NCI-H774 (cell line): Measurements from ENCODE around the gene RMRP.

ENCODE experiments used
- DNase-seq: peaks from one replicate; lab custom pipeline; 2025; lab: John Stamatoyannopoulos, UW

The RMRP gene

DNA sequence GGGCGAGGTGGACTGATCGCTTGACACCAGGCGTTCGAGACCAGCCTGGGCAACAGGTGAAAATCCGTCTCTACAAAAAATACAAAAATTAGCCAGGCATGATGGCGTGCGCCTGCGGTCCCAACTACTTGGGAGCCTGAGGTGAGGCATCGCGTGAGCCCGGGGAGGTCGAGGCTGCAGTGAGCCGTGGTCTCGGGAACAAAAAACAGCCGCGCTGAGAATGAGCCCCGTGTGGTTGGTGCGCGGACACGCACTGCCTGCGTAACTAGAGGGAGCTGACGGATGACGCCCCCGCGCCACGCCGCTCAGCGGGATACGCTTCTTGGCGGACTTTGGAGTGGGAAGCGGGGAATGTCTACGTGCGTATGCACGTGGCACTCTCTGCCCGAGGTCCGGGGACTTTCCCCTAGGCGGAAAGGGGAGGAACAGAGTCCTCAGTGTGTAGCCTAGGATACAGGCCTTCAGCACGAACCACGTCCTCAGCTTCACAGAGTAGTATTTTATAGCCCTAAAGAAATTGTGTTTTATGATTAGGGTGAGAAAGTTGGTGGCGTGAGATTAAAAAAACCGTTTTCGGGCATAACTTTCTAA is at the start of gene RMRP:
Gene RMRP (minus strand): TSS at position 474 of the 591 bp plus-strand sequence.
- peak; percentile 97 for DNase-seq

DNA sequence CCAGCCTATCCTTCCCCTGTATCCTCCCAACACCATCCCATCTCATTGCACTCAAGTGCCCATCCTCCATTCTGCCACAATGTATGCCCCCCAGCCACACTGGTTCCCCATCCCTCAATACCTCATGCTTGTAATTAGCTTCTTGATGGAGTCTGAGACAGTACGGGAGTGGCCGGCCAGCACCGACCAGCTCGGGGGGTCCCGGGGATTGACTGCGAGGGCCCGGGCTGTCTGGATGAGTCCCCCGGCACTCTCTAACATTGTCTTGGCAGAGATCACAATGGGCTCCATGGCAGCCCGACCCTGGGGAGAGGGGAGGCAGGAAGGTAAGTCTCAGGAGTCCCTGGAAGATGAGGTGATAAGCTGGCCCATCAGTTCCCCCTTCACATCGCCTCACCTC is 49.1 kb upstream of the RMRP start:
- no peak for DNase-seq

- no peak for DNase-seq
These were observed 48.1 kb upstream of the RMRP start for GRCh38 chr9:35705836-35706430.

DNA sequence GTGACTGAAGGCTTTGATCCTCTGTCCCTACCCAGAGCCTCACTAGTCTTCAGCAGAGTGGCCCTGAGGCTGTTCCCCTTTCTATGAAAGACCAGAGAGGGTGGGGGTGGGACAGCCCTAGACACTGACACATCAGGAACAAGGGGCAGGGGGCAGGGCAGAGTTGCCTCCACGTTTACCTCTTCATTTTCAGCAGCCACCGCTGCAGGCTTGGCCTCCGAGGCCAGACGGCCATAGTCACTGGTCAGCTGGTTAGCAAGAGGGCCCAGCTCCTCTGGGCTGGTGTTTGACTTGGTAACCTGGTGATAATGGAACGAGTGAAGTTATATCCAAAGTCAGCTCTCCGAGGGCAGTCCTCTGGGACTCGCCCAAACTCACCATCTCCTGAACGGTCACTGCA is 47.6 kb upstream of the RMRP start:
- DNase-seq = no peak

GRCh38 chr9:35703906-35704672 is 46.3 kb upstream of the RMRP start:
- DNase-seq = no peak

DNA sequence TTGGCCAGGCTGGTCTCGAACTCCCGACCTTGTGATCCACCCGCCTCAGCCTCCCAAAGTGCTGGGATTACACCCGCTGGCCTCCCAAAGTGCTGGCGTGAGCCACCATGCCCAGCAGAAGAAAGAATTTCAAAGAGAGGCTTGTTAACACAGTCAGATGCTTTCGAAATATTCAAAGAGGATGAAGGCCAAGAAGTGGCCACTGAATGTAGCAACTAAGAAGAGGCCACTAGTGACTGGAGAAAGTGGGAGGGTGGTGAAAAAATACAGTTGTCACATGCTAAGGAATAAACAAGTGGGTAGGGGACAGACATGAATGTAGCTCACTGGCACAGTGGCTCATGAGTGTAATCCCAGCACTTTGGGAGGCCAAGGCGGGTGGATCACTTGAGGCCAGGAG is 44.9 kb upstream of the RMRP start:
- no peak for DNase-seq

GRCh38 chr9:35700942-35701341 is 43.1 kb upstream of the RMRP start:
- no peak for DNase-seq

DNA sequence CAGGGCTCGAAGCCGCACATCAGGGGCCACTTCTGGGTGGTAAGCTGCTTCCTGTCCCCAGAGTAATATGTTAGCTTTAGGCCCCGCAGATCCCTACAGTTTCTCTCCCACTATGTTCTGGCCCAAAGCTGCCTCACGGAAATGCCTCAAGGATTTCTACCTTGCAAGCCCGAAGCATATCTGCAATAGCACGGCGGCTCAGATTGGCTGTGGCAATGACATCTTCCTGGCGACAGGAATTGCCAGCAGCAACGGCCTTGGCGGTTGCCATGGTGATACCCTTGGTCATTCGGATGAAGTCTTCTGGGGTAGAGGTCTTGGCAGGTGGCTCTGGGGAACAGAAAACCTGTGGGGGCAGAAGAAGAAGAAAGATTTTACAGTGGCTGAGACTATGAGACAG is 42.2 kb upstream of the RMRP start:
- DNase-seq = no peak

DNA sequence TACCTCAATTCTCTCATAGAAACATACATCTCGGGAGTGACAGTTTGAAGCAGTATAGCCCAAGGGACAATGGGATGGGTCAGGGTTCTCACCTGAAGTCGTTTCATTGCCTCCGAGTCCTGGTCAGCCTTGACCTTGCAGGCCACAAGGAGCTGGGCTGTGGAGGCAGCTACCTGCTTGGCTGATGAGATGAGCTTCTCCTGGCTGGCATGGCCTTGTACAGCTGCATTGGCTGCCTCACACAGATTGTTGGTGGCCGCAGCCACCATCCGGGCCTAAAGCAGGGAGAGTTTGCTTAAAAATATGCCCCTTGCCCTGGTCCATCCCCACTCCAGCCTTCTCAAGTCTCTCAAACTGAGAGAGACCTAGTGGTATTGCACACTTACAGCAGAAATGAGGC is 40.4 kb upstream of the RMRP start:
- DNase-seq = no peak

DNA sequence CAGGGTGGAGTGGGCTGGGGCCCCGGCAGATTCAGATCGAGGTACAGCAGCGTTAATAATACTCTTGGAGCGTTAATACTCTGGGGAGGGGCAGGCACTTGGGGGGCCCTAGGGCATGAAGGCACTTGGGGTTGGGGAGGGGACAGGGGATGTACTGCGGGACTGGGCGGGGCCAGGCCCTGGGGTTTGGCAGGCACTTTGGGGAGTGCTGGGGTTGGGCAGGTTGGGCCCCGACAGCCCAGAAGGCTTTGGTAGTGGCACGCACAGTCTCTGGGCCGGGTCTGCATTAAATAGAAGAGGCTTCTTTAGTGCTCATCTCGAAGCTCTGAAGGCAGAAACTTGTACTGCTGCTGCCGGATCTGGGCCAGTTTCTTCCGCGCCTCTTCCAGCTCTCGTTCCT is 39.7 kb upstream of the RMRP start:
- DNase-seq = no peak

- DNase-seq = peak; percentile 3
These were observed 38.8 kb upstream of the RMRP start for GRCh38 chr9:35696520-35697215.

DNA sequence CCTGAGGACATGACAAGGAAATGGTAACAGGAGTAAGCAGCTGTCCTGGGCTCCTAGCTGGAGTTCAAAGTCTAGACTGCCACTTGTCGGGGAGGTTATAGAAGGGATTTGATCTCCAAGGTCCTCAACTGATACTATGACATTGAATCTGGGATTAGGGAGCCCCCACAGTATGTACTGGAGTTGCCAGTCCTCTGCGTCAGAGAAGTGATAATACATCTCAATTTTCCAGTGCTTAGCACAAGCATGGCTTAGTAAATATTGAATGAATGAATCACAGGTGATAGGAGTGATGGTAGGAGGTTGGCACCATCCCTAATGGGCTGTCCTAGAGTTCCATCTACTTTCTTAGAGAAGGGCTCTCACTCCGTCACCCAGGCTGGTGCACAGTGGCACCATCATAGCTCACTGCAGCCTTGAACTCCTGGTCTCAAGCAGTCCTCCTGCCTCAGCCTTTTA is 38.2 kb upstream of the RMRP start:
- DNase-seq = no peak

- DNase-seq = no peak
These were observed 34.0 kb upstream of the RMRP start for GRCh38 chr9:35691757-35692301.

- no peak for DNase-seq
These were observed 33.5 kb upstream of the RMRP start for GRCh38 chr9:35691334-35691650.

DNA sequence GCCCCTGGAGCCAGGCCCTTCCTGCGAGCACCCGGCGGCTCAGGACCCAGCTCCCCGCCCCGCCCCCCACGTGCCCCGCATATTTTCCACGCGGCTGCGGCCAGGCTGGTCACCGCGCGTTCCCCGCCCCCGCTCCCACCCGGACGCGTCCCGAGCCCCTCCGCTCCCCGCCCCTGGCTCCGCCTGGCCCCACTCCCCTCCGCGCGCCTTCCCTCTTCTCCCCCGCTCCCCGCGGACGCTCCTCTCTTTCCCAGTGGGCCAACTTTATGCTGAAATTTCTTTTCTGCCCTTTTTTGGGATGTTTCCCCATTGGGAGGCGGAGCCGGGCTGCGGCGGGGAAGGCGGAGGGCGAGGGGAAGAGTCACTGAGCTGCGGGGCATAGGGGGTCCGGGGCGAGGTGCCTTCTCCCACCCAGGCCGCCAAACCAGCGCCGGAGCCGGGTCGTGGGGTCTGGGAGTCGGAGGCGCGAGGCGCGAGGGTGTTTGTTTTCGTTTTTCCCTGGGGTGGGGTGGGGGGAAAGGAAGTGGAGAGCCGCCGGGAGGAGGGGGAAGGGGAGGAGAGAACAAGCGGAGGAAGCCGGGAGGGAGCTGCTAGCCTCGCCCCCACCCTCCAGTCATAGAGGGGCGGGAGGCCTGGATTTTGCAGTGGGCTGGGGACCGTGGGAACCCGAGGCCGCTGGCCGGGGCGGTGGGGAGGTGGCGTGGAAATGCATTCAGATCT is 33.0 kb upstream of the RMRP start:
- peak; percentile 6 for DNase-seq

DNA sequence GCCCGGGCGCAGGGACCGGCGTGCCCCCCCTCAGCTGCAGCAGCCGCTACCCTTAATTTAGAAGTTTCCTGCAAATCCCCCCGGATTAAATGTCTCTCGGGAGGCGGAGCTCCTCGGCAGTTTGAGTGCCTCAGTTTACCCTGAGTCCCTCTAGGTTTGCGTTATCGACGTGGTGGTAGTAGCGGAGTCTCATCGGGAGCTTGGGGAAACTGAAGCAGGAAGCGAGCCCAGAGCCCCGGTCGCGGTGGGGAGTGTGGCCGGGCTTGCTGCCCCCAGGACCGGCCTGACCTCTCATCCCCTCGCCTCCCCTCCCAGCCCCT is 32.4 kb upstream of the RMRP start:
- no peak for DNase-seq

- no peak for DNase-seq
These were observed 31.9 kb upstream of the RMRP start, which contains the start of gene TPM2 for GRCh38 chr9:35689542-35690293. TPM2 (minus strand) TSS chr9:35689925; CDS start chr9:35689817, 108 bp downstream.

DNA sequence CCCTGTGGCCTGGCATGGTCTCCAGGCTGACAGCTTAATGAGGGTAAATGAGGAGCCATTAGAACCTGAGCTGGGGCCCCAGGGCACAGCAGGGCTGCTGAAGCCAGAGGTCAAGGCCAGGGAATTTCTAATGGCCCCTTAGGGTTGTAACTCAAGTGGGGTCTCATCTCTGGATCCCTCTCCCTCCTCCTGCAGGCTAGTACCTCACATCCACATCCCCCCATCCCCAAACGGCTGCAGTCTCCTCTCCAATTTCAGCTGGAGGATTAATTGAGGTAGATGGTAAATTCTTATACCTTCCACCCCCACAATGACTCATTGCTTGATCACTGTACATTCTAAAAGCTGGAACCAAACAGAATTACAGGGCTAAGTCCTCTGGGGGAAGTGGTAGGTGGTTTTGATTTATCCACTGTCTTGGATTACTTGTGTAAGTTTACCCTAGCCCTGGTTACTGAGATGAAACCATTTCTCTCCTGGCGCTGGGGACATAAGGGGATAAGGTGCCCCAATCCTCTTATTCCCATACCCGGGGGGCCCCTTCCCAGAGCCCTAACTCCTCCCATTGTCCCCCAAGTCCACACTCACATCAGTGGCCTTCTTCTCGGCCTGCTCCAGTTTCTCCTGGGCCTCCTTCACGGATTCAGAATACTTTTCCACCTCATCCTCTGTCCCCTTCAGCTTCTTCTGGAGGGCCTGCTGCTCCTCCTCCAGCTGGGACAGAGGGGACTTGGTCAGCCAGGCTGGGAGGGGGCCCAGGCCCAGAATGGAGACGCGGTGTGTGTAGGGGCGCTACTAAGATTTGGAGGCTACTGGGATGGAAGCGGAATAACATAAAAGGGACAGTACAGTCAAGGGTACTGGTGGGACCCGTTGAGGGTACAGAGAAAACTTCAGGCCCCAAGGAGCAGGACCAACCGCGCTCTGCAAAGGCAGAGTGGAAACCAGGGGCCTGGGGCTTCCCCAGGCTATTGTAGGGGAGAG is 31.0 kb upstream of the RMRP start:
- no peak for DNase-seq

DNA sequence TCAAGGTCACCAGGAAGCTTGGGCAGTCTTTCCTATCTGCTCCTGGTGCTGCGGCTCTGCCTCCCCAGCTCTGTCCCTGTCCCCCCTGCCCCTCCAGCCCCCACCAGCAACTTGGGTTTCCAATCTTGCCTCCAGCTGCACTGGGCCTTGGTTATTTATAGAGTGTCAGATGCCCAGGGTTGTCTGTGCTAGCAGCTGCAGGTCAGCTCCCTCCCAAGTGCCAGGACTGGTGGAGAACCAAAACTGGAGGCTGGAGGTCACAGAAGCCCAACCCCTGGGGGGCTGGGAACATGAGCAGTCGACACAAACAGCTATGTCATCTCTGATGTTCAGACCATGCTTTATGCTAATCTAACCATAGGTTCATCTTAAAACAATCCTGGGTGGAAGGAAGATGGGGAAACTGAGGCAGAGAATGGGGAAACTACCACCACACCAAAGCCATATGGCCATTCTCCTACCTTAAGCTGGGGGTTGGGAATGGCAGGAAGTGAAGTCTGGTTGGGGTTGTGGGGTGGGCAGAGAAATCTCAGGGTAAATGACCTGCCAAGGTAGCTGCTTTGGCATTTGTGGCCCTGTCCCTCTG is 30.2 kb upstream of the RMRP start:
- no peak for DNase-seq

GRCh38 chr9:35687306-35687705 is 29.5 kb upstream of the RMRP start:
- no peak for DNase-seq
